ENCODE measurements around the gene CENPN. TPM values are rescaled to one million over a fixed set of nuclear protein-coding genes. Genes with fewer than 3 reads are reported as not detected.

CENPN gene
- total and polyA plus RNA-seq, 2 experiments from 2014 or later = 14.2 to 16.8 TPM

- Histone ChIP-seq H2AFZ (no peak overlapping the region), H3K9me2 (replicated peaks; ENCODE audit: insufficient read depth) (no peaks in the 10 kb centered on the region), H3K9me3 (ENCODE audit: low read depth) (no peaks in the 10 kb centered on the region), H4K20me1 (ENCODE audit: insufficient read depth, poor library complexity, severe bottlenecking) (no peaks in the 10 kb centered on the region), H3K27me3 (no peaks in the 10 kb centered on the region), H3K79me2 (no peaks in the 10 kb centered on the region), H3K4me1 (ENCODE audit: insufficient read depth) (no peaks in the 10 kb centered on the region), H3K4me3 (no peak overlapping the region), H3K4me2 (no peak overlapping the region), H3K27ac (no peak overlapping the region), H3K36me3 (replicated peaks; ENCODE audit: insufficient read depth, low read depth) (no peaks in the 10 kb centered on the region)
- DNase-seq (ENCODE audit: low spot score) = no peak
- 94% methylated on average over 14 of the region's 14 CpGs for WGBS (ENCODE audit: low lambda C conversion rate, missing lambda C conversion rate)
- TF ChIP-seq CTCF (IDR thresholded peaks at IDR 0.05; ENCODE audit: poor library complexity) (no peak), EZH2phosphoT487 (IDR thresholded peaks at IDR 0.05; ENCODE audit: low read depth, severe bottlenecking, unreplicated experiment) (no peak), EZH2 (IDR thresholded peaks at IDR 0.05; ENCODE audit: borderline replicate concordance) (no peak)
Measured at GRCh38 chr16:81060576-81061306, 53.7 kb downstream of the CENPN start.

DNA sequence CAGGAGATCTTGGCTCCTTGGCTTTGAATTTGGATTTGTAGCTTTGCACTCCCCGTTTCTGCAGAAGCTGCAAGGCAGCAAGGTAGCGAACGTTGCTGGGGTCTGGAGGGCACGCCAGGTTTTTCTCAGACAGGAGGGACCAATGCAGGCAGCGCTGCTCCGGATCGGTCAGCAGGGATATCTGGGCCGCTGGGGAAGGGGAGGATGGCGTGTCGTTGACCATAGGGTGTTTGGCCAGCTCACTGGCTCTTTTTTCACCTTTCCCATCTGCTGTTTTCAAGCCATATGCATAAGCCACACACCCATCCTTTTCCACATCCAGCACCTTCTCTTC lies 54.3 kb downstream of the CENPN start:
- no peak overlapping the region for H2AFZ ChIP-seq
- peaks cover 4% of the 10 kb centered on the region for H3K4me1 ChIP-seq (ENCODE audit: insufficient read depth)
- H3K4me2 ChIP-seq = no peak overlapping the region
- H3K27me3 ChIP-seq = no peaks in the 10 kb centered on the region
- H3K79me2 ChIP-seq = no peaks in the 10 kb centered on the region
- H4K20me1 ChIP-seq (ENCODE audit: insufficient read depth, poor library complexity, severe bottlenecking) = no peaks in the 10 kb centered on the region
- DNase-seq (ENCODE audit: low spot score) = no peak
- TF ChIP-seq EZH2 (IDR thresholded peaks at IDR 0.05; ENCODE audit: borderline replicate concordance) (no peak), EZH2phosphoT487 (IDR thresholded peaks at IDR 0.05; ENCODE audit: low read depth, severe bottlenecking, unreplicated experiment) (no peak), CTCF (IDR thresholded peaks at IDR 0.05; ENCODE audit: poor library complexity) (no peak)
- no peak overlapping the region for H3K27ac ChIP-seq
- H3K9me3 ChIP-seq (ENCODE audit: low read depth) = no peaks in the 10 kb centered on the region
- H3K4me3 ChIP-seq = no peak overlapping the region
- H3K9me2 ChIP-seq (replicated peaks; ENCODE audit: insufficient read depth) = no peaks in the 10 kb centered on the region
- no peaks in the 10 kb centered on the region for H3K36me3 ChIP-seq (replicated peaks; ENCODE audit: insufficient read depth, low read depth)
- WGBS (ENCODE audit: low lambda C conversion rate, missing lambda C conversion rate) = 96% methylated on average over 10 of the region's 10 CpGs

- no peak overlapping the region for H3K27ac ChIP-seq
- no peaks in the 10 kb centered on the region for H3K9me3 ChIP-seq (ENCODE audit: low read depth)
- no peaks in the 10 kb centered on the region for H4K20me1 ChIP-seq (ENCODE audit: insufficient read depth, poor library complexity, severe bottlenecking)
- 94% methylated on average over 10 of the region's 10 CpGs for WGBS (ENCODE audit: low lambda C conversion rate, missing lambda C conversion rate)
- no peaks in the 10 kb centered on the region for H3K79me2 ChIP-seq
- H3K4me1 ChIP-seq (ENCODE audit: insufficient read depth) = peaks cover 9% of the 10 kb centered on the region
- H3K4me2 ChIP-seq = no peak overlapping the region
- no peak overlapping the region for H3K4me3 ChIP-seq
- no peaks in the 10 kb centered on the region for H3K27me3 ChIP-seq
- TF ChIP-seq EZH2 (IDR thresholded peaks at IDR 0.05; ENCODE audit: borderline replicate concordance) (no peak), EZH2phosphoT487 (IDR thresholded peaks at IDR 0.05; ENCODE audit: low read depth, severe bottlenecking, unreplicated experiment) (no peak), CTCF (IDR thresholded peaks at IDR 0.05; ENCODE audit: poor library complexity) (no peak)
- H3K36me3 ChIP-seq (replicated peaks; ENCODE audit: insufficient read depth, low read depth) = no peaks in the 10 kb centered on the region
- DNase-seq (ENCODE audit: low spot score) = no peak
- H2AFZ ChIP-seq = no peak overlapping the region
- no peaks in the 10 kb centered on the region for H3K9me2 ChIP-seq (replicated peaks; ENCODE audit: insufficient read depth)
Measured at GRCh38 chr16:81061871-81062608, 55.0 kb downstream of the CENPN start.
